Astrocyte of the spinal cord (primary cell): ENCODE measurements around the gene PSMA2.
A peak's percentile ranks its signal among the peaks of the same experiment; 100 is the strongest.

Experiments
- DNase-seq: peaks from one replicate; pipeline ENCODE4 v3.0.0; 2011; ENCODE audit warnings: low read depth, low spot score
- H3K4me3 ChIP-seq: 2 replicates; pipeline ENCODE4 v1.5.1; 2011; ENCODE audit warnings: low read depth, mild to moderate bottlenecking, low read length, moderate library complexity
- in situ Hi-C: cut with HindIII; loops from 2 replicates; pipeline ENCODE4 v1.10.0; 2017; ENCODE audit warnings: low sequenced_read_pairs
- TF ChIP-seq, protein P1 (sequence below): IDR thresholded peaks from 2 replicates; pipeline ENCODE4 v1.5.1; 2012; ENCODE audit warnings: low read depth, mild to moderate bottlenecking, low read length, inconsistent platforms

Gene PSMA2

GRCh38 chr7:42972699-42973500 lies 40.9 kb upstream of the PSMA2 start:
- H3K4me3 ChIP-seq = no peak overlapping the region
- TF ChIP-seq, protein P1, sequence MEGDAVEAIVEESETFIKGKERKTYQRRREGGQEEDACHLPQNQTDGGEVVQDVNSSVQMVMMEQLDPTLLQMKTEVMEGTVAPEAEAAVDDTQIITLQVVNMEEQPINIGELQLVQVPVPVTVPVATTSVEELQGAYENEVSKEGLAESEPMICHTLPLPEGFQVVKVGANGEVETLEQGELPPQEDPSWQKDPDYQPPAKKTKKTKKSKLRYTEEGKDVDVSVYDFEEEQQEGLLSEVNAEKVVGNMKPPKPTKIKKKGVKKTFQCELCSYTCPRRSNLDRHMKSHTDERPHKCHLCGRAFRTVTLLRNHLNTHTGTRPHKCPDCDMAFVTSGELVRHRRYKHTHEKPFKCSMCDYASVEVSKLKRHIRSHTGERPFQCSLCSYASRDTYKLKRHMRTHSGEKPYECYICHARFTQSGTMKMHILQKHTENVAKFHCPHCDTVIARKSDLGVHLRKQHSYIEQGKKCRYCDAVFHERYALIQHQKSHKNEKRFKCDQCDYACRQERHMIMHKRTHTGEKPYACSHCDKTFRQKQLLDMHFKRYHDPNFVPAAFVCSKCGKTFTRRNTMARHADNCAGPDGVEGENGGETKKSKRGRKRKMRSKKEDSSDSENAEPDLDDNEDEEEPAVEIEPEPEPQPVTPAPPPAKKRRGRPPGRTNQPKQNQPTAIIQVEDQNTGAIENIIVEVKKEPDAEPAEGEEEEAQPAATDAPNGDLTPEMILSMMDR = no peak
- DNase-seq = peak; percentile 100
- in situ Hi-C loops = no loop called here

- TF ChIP-seq, protein P1 = no peak
- no peak for DNase-seq
- H3K4me3 ChIP-seq = no peak overlapping the region
- in situ Hi-C loops = no loop called here
These were observed 35.4 kb upstream of the PSMA2 start for GRCh38 chr7:42967391-42967790.

DNA sequence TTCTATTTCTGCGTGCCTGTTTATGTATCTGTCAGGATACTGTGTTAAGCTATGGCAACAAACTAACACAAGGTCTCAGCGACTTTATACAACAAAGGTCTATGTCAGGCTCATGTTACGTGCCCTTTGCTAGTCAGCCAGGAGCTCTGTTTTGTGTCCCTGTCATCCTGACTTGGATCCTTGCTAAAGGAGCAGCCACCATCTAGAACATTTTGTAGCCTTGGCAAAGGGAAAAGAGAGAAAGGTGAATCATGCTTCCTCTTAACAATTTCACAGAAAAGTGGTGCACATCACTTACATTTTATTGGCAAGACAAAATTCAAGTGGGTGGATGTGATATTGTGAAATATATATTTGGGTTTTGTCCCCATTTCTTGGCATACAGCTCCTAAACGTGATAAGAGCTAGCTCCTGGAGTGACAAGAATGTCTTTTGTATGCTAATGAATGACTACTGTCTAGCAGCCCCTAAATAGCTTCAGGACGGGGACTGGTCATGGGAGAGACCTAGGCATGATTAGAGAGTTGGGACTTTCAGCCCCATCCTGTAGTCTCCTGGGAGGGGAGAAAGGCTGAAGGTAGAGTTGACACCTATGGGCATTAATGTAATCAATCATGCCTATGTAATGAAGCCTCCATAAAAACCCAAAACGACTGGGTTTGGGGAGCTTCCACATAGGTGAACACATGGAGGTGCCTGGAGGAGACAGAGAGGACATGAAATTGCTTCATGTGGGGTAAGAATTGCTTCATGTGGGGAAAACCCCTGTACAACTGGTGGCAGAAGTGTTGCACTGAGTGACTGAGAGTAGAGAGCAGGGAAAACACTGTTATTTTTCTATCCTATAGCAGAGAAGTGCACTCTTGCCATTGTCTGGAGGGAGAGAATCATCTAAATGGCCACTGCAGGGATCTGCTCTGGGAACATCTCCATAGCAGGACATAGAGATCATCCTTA lies 33.2 kb upstream of the PSMA2 start:
- TF ChIP-seq, protein P1 = no peak
- no peak for DNase-seq
- no peak overlapping the region for H3K4me3 ChIP-seq
- in situ Hi-C loops = no loop called here

- in situ Hi-C loops = no loop called here
- no peak overlapping the region for H3K4me3 ChIP-seq
- TF ChIP-seq, protein P1 = no peak
- DNase-seq = no peak
These were observed 32.3 kb upstream of the PSMA2 start for GRCh38 chr7:42964293-42964692.

- no peak overlapping the region for H3K4me3 ChIP-seq
- in situ Hi-C loops = no loop called here
- no peak for DNase-seq
- TF ChIP-seq, protein P1 = no peak
These were observed 29.2 kb upstream of the PSMA2 start for GRCh38 chr7:42961170-42961569.

GRCh38 chr7:42960762-42961161 lies 28.8 kb upstream of the PSMA2 start:
- in situ Hi-C loops = no loop called here
- TF ChIP-seq, protein P1 = no peak
- no peak for DNase-seq
- H3K4me3 ChIP-seq = no peak overlapping the region
